IPS-18c (cell line): ENCODE data around the gene CRISPLD2.

ENCODE experiments used
- H3K4me3 ChIP-seq: 2 replicates; pipeline ENCODE4 v1.7.0; 2013; ENCODE audit warnings: low read depth, mild to moderate bottlenecking, low read length, moderate library complexity; ENCODE audit not compliant: insufficient read depth
- H3K9me3 ChIP-seq: one replicate; pipeline ENCODE4 v1.6.1; 2013; ENCODE audit warnings: mild to moderate bottlenecking, low read length, moderate library complexity; ENCODE audit not compliant: control insufficient read depth, insufficient read depth

Gene CRISPLD2, protein sequence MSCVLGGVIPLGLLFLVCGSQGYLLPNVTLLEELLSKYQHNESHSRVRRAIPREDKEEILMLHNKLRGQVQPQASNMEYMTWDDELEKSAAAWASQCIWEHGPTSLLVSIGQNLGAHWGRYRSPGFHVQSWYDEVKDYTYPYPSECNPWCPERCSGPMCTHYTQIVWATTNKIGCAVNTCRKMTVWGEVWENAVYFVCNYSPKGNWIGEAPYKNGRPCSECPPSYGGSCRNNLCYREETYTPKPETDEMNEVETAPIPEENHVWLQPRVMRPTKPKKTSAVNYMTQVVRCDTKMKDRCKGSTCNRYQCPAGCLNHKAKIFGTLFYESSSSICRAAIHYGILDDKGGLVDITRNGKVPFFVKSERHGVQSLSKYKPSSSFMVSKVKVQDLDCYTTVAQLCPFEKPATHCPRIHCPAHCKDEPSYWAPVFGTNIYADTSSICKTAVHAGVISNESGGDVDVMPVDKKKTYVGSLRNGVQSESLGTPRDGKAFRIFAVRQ

DNA sequence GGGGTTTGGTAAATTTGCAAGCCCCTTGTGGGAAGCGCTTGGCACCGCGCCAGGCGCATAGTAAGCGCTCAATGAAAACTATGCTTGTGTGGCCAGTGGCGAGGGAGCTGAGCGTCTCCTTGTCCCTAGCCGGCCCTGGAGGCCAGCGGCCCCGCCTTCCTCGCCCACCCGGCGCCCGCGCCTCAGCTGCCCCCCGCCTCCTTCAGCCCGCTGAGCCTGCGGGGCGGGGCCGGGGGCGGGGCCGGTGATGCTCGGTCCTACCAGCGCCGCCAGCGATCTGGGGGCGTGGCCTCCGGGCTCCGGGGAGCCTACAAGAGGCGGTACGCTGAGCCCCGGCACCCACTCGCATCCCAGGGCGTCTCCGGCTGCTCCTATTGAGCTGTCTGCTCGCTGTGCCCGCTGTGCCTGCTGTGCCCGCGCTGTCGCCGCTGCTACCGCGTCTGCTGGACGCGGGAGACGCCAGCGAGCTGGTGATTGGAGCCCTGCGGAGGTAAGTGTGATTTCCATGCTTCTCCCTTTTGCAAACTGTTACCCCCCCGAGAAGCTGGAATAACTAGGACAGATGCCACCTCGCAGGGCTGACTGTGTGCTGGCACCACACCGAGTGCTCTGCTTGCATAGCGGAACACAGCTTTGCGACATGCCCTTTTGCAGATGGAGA is at the start of gene CRISPLD2:
TSS of gene CRISPLD2 (plus strand) at position 342 of the 661 bp plus-strand sequence. CDS start 18,511 bp downstream, outside the sequence.
- Histone ChIP-seq H3K4me3 (peak within 1 kb of the TSS; percentile 58), H3K9me3 (no peaks in the 10 kb centered on the region)

DNA sequence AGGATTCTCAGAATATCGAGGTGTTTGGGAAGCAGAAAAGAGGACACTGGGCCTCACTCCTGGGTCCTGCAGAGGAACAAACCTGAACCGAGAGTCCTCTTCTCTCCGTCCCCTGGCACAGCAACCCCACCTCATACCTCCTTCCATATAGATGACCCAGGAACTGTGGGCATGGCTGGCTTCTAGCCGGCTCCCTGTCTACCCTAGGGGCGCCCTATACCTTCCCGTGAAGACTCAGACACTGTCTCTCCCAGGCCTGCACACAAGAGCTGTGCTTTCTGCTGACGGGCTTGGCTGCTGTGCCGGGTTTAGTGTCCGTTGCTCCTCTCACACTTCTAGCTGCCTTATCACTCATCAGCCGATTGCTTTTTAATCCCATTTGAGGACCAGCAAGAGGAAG is 46.5 kb upstream of the CRISPLD2 start:
- Histone ChIP-seq H3K9me3 (no peaks in the 10 kb centered on the region), H3K4me3 (no peak overlapping the region)

DNA sequence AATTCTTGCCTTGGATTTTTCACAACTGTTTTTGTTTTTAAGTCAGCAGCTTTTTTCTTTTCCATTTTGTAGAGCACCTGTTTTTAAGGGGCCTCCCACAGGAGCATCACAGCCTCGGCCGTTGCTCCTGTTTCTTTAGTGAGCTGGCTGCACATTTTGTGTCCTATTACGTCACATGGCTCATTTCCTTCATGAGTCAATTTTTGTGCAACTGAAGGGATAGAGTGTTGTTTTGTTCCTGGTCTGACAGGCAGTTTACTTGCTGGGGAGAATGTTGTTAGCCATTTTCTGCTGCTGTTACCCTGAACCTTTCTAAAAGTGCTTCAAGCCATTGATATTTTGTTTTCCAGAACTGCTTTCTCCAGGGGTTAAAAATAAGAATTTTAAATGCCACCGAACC is 45.0 kb upstream of the CRISPLD2 start:
- Histone ChIP-seq H3K4me3 (no peak overlapping the region), H3K9me3 (no peaks in the 10 kb centered on the region)

DNA sequence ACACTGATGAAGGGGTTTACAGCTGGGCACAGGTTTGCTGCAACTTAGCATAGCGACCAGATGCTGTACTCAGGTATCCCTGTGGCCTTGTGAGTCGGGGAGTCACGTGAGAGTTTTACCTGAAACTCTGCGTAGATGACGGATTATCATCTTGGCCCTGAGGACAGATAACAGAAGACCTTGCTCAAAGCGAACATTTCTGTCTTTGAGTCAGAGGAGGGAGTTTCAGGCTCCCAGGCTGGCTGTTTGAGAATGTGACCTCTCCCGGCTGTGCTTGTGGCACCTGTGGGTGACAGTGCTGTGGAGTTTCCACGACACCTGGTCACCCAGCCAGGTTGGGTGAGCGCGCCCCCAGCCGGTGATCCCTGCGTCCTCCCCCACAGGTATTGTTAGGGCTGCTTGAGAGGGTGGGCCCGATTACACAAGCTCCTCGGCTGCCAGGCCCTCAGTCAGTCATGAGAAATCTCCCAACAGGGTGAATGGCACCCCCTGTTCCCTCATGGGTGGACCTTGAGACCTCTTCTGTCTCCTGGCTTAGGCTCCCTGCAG is 44.4 kb upstream of the CRISPLD2 start:
- no peaks in the 10 kb centered on the region for H3K9me3 ChIP-seq
- no peak overlapping the region for H3K4me3 ChIP-seq

DNA sequence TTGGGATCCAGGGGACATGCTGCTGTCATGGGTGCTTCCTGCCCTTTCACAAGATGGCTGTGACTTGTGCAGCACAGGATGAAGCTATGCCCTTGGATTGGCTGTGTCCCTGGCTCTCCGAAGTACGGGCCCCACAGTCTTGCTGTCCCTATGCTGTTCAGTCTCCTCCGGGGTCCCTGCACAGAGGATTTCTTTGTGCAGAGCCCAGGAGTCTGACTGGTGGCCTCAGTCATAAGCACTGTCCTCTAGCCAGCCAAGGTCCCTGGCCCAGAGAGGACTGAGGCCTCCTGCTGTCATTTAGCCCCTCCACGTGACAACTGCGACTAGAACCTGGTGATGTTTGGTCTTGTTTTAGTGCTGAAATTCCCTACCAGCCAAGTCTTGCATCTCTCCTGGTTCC is 42.4 kb upstream of the CRISPLD2 start:
- Histone ChIP-seq H3K9me3 (no peaks in the 10 kb centered on the region), H3K4me3 (no peak overlapping the region)

DNA sequence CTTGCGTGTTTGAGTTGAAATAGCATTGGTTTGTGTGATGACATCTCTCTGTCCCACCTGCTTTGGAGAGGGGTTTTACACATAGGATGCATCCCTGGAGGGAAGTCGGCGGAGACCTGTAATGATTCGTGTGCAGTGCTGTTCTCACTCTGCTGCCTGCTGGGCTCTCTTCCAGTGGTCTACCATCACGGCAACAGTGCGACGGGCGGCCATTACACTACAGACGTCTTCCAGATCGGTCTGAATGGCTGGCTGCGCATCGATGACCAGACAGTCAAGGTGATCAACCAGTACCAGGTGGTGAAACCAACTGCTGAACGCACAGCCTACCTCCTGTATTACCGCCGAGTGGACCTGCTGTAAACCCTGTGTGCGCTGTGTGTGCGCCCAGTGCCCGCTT is 41.1 kb upstream of the CRISPLD2 start:
- H3K4me3 ChIP-seq, result no peak overlapping the region
- H3K9me3 ChIP-seq, result no peaks in the 10 kb centered on the region

GRCh38 chr16:84780063-84780462 is 39.7 kb upstream of the CRISPLD2 start:
- no peaks in the 10 kb centered on the region for H3K9me3 ChIP-seq

GRCh38 chr16:84780544-84781376 is 39.0 kb upstream of the CRISPLD2 start:
- no peaks in the 10 kb centered on the region for H3K9me3 ChIP-seq
- H3K4me3 ChIP-seq, result no peak overlapping the region

More at GRCh38 chr16:84780063-84780462, 39.7 kb upstream of the CRISPLD2 start:
- H3K4me3 ChIP-seq, result no peak overlapping the region

DNA sequence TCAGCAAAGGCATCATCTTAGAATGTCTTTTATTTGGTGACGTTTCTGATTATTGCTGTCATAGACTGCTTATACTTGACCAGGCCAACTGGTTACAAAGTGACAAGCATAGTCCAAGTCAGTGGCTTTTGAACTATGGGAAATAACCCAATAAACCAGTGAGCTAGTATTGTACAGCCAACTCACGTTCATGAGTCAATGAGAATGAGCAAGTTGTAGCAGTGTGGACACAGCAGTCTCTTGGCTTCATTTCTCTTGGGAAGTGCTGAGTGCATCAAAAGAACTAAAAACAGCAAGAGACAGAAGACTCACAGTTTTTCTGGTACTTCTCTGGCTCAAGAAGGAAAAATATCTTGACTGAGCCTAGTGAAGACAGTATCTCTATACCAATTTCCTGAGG is 36.9 kb upstream of the CRISPLD2 start:
- H3K9me3 ChIP-seq, result no peaks in the 10 kb centered on the region
- no peak overlapping the region for H3K4me3 ChIP-seq

- Histone ChIP-seq H3K9me3 (no peaks in the 10 kb centered on the region), H3K4me3 (no peak overlapping the region)
These were observed 33.8 kb upstream of the CRISPLD2 start for GRCh38 chr16:84785843-84786581.

- Histone ChIP-seq H3K9me3 (no peaks in the 10 kb centered on the region), H3K4me3 (no peak overlapping the region)
These were observed 33.1 kb upstream of the CRISPLD2 start for GRCh38 chr16:84786605-84787262.

GRCh38 chr16:84787263-84787622 is 32.5 kb upstream of the CRISPLD2 start:
- no peaks in the 10 kb centered on the region for H3K9me3 ChIP-seq
- H3K4me3 ChIP-seq, result no peak overlapping the region

- Histone ChIP-seq H3K9me3 (no peaks in the 10 kb centered on the region), H3K4me3 (no peak overlapping the region)
These were observed 30.8 kb upstream of the CRISPLD2 start for GRCh38 chr16:84788920-84789391.

- H3K4me3 ChIP-seq, result no peak overlapping the region
- no peaks in the 10 kb centered on the region for H3K9me3 ChIP-seq
These were observed 30.4 kb upstream of the CRISPLD2 start for GRCh38 chr16:84789431-84789830.

DNA sequence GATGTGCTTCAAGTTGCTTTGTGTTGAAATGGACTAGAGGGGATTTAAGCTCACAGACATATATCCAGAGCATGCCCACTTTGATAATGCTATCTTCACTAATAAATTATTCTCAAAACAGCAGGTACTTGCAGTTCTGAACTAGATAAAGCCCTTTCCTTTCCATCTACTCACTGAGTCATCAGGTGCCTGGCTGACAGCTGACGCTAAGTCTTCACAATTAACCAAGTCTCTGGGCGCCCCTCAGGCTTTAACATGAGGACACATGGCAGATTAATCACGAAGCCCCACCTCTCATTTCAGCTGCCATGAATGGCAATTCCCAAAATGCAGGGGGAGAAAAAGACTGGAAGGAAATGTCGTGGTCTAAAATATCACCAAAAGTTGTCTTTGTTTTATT is 29.5 kb upstream of the CRISPLD2 start:
- Histone ChIP-seq H3K4me3 (no peak overlapping the region), H3K9me3 (no peaks in the 10 kb centered on the region)

DNA sequence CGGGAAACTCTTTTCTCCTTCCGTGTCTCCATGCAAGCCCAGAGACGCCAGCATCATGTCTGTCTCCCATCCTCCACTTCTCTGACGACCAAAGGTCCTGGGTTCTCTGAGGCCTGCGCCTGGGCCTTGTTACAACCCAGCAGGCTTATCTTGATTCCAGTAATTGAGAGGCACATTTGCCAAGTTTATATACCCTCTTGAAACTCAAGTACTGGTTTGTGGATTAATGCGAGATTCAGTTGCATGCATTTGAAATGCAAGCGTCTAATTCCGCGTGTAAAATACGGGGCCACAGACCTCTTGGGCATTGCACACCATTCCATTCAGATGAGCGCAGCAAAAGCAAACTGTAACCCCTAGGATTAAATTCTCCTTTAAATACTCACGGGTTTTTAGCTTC is 28.7 kb upstream of the CRISPLD2 start:
- no peak overlapping the region for H3K4me3 ChIP-seq
- no peaks in the 10 kb centered on the region for H3K9me3 ChIP-seq
